NCI-H524 (cell line): ENCODE data around the gene DNASE1L2.

Experiments
- DNase-seq, 2 experiments: peaks; one replicate each; lab custom pipeline; 2025; lab: John Stamatoyannopoulos, UW

The DNASE1L2 gene

DNA sequence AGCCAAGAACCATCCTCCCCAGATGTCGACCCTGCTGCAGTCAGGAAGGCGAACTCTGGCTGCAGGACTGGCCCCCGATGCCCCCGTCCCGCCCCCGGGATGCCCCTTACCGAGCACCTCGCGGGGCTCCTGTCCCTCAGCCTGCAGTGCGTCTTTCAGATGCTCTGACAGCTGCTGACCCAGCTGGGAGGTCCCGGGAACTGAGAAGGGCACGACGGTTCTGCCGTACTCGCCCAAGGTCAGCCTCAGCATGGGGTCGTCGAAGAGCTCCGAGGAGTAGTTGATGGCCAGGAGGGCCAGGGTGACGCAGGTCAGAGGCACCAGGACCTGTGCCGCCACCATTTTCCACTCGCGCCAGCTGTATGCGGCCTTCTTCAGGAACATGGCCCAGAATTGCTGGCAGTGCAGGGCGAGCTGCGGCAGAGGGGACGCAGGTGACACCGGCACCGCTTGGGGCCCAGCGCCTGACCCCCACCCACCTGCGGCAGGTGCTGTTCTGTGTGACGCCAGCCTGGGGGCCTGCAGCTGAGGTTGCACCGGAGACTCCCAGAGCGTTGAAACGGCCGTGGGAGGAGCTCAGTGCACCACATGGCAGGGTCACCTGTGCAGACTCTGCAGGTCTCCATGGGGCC lies 51.8 kb downstream of the DNASE1L2 start:
- DNase-seq = no peak
